NCI-H1436 treated with DMSO at 0.1 percent for 48 hours (cell line): ENCODE measurements around the gene NKD1.
"Not testable (repeated sequence)": the region's sequence is repeated elsewhere in the genome, so short reads cannot be mapped to it uniquely, and the experiment has no call there.

Source experiments
- DNase-seq: peaks from one replicate; lab custom pipeline; 2025; lab: John Stamatoyannopoulos, UW

The NKD1 gene

GRCh38 chr16:50548125-50548908 is at the start of gene NKD1:
Gene NKD1 (plus strand): TSS chr16:50548396. CDS start chr16:50548554, 158 bp downstream.
- no peak for DNase-seq

- no peak for DNase-seq
These were observed 49.6 kb upstream of the NKD1 start for GRCh38 chr16:50498431-50499155.

GRCh38 chr16:50499254-50499653 is 48.9 kb upstream of the NKD1 start:
- no peak for DNase-seq

- DNase-seq = no peak
These were observed 47.9 kb upstream of the NKD1 start for GRCh38 chr16:50500171-50500874.

GRCh38 chr16:50501251-50501650 is 46.9 kb upstream of the NKD1 start:
- no peak for DNase-seq

GRCh38 chr16:50501986-50502615 is 46.1 kb upstream of the NKD1 start:
- no peak for DNase-seq

- no peak for DNase-seq
These were observed 45.6 kb upstream of the NKD1 start for GRCh38 chr16:50502616-50503011.

GRCh38 chr16:50503868-50504531 is 44.2 kb upstream of the NKD1 start:
- DNase-seq = not testable (repeated sequence)

- DNase-seq = no peak
These were observed 43.1 kb upstream of the NKD1 start for GRCh38 chr16:50505115-50505514.

- no peak for DNase-seq
These were observed 42.3 kb upstream of the NKD1 start for GRCh38 chr16:50505714-50506542.

GRCh38 chr16:50506543-50506937 is 41.7 kb upstream of the NKD1 start:
- no peak for DNase-seq

GRCh38 chr16:50507397-50507796 is 40.8 kb upstream of the NKD1 start:
- DNase-seq = no peak

GRCh38 chr16:50509521-50510341 is 38.5 kb upstream of the NKD1 start:
- DNase-seq = no peak

- no peak for DNase-seq
These were observed 33.0 kb upstream of the NKD1 start for GRCh38 chr16:50515218-50515617.

- no peak for DNase-seq
These were observed 31.8 kb upstream of the NKD1 start for GRCh38 chr16:50516401-50516800.

GRCh38 chr16:50516890-50517289 is 31.3 kb upstream of the NKD1 start:
- no peak for DNase-seq

- DNase-seq = no peak
These were observed 30.5 kb upstream of the NKD1 start for GRCh38 chr16:50517450-50518252.

- no peak for DNase-seq
These were observed 29.2 kb upstream of the NKD1 start for GRCh38 chr16:50519001-50519400.

- no peak for DNase-seq
These were observed 28.6 kb upstream of the NKD1 start for GRCh38 chr16:50519602-50520001.
